HG03457 (cell line): ENCODE data around the gene SKP1.

Experiments used
- ATAC-seq: cut with Tn5 transposase; IDR thresholded peaks from one replicate; pipeline ENCODE4 v1.9.1; 2021; ENCODE audit warnings: moderate number of reproducible peaks; ENCODE audit not compliant: unreplicated experiment

SKP1 gene

GRCh38 chr5:134143944-134144941, 32.5 kb downstream of the SKP1 start:
- ATAC-seq = no peak

- ATAC-seq = no peak
Measured at GRCh38 chr5:134143431-134143830, 33.3 kb downstream of the SKP1 start.

- no peak for ATAC-seq
Measured at GRCh38 chr5:134142806-134143205, 33.9 kb downstream of the SKP1 start.

- ATAC-seq = no peak
Measured at GRCh38 chr5:134142052-134142451, 34.7 kb downstream of the SKP1 start.

- ATAC-seq = no peak
Measured at GRCh38 chr5:134141331-134142050, 35.3 kb downstream of the SKP1 start.

- ATAC-seq = no peak
Measured at GRCh38 chr5:134140530-134141201, 36.1 kb downstream of the SKP1 start.

- no peak for ATAC-seq
Measured at GRCh38 chr5:134139891-134140469, 36.8 kb downstream of the SKP1 start.

GRCh38 chr5:134139377-134139851, 37.3 kb downstream of the SKP1 start:
- ATAC-seq = no peak

- peak; percentile 64 for ATAC-seq
Measured at GRCh38 chr5:134138416-134139376, 38.1 kb downstream of the SKP1 start.

- ATAC-seq = no peak
Measured at GRCh38 chr5:134136771-134137170, 40.0 kb downstream of the SKP1 start.

GRCh38 chr5:134136221-134136631, 40.5 kb downstream of the SKP1 start:
- no peak for ATAC-seq

- ATAC-seq = no peak
Measured at GRCh38 chr5:134135091-134135655, 41.6 kb downstream of the SKP1 start.

GRCh38 chr5:134133995-134134541, 42.7 kb downstream of the SKP1 start:
- no peak for ATAC-seq

- ATAC-seq = no peak
Measured at GRCh38 chr5:134133188-134133994, 43.4 kb downstream of the SKP1 start.

GRCh38 chr5:134132372-134133187, 44.2 kb downstream of the SKP1 start:
- ATAC-seq = peak; percentile 49

- no peak for ATAC-seq
Measured at GRCh38 chr5:134131578-134132350, 45.0 kb downstream of the SKP1 start.

- no peak for ATAC-seq
Measured at GRCh38 chr5:134131165-134131564, 45.6 kb downstream of the SKP1 start.
